ENCODE measurements around the gene DEAF1.
"Not testable (repeated sequence)": the region's sequence is repeated elsewhere in the genome, so short reads cannot be mapped to it uniquely, and the experiment has no call there.

- TF ChIP-seq, protein P1, sequence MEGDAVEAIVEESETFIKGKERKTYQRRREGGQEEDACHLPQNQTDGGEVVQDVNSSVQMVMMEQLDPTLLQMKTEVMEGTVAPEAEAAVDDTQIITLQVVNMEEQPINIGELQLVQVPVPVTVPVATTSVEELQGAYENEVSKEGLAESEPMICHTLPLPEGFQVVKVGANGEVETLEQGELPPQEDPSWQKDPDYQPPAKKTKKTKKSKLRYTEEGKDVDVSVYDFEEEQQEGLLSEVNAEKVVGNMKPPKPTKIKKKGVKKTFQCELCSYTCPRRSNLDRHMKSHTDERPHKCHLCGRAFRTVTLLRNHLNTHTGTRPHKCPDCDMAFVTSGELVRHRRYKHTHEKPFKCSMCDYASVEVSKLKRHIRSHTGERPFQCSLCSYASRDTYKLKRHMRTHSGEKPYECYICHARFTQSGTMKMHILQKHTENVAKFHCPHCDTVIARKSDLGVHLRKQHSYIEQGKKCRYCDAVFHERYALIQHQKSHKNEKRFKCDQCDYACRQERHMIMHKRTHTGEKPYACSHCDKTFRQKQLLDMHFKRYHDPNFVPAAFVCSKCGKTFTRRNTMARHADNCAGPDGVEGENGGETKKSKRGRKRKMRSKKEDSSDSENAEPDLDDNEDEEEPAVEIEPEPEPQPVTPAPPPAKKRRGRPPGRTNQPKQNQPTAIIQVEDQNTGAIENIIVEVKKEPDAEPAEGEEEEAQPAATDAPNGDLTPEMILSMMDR (IDR thresholded peaks at IDR 0.05): not testable (repeated sequence)
- TF ChIP-seq POLR2A (IDR thresholded peaks at IDR 0.05): not testable (repeated sequence)
Observed at GRCh38 chr11:647672-648158, 47.3 kb downstream of the DEAF1 start.
